NCI-H2171 treated with DMSO at 0.1 percent for 48 hours (cell line): ENCODE data around the gene RNF130.
"Not testable (repeated sequence)": the region's sequence is repeated elsewhere in the genome, so short reads cannot be mapped to it uniquely, and the experiment has no call there.

ENCODE experiments used
- DNase-seq: peaks from one replicate; lab custom pipeline; 2025; lab: John Stamatoyannopoulos, UW

Gene RNF130

GRCh38 chr5:179974246-179974945, 97.2 kb downstream of the RNF130 start:
- DNase-seq: peak; percentile 88

DNA sequence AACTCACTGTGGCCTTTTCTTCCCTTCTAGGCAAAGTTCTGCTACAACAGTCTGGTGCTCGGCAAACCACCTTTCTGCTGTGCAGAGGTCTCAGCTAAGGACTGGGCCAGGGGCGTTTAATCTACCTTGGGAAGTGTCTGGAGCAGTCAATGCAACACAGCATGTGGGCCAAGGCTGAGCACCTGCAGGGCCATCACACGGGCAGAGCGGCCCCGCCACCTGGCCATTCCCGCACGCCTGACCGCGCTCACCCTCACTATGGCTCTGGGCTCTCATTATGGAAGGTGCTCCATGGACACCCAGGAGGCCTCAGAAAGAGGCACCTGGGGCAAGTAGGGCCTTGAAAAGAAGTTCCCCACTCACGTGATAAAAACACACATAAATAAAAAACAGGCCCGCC, 98.2 kb downstream of the RNF130 start:
- DNase-seq: no peak

GRCh38 chr5:179969110-179969509, 102.4 kb downstream of the RNF130 start:
- no peak for DNase-seq

- DNase-seq: no peak
Observed at GRCh38 chr5:179967489-179967888, 104.1 kb downstream of the RNF130 start.

- DNase-seq: no peak
Observed at GRCh38 chr5:179964015-179964414, 107.5 kb downstream of the RNF130 start.

DNA sequence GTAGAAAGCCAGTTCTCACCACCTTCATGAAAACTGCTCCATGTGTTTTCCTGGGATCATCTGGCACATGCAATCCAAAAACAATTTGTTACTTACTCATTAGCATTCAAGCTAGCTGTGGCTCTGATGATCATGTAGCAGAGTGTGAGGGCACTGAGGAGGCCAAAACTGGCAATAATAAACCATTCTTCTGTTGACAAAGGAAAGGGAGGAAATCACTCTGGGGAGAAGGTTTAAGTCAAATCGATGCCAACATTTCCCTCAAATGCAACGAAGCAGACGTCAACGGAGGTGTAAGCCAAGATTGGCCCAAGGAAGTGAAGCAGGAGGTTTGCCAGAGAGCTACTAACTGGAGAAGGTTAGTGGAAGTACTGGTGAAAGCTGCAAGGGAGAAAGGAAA, 108.2 kb downstream of the RNF130 start:
- no peak for DNase-seq

DNA sequence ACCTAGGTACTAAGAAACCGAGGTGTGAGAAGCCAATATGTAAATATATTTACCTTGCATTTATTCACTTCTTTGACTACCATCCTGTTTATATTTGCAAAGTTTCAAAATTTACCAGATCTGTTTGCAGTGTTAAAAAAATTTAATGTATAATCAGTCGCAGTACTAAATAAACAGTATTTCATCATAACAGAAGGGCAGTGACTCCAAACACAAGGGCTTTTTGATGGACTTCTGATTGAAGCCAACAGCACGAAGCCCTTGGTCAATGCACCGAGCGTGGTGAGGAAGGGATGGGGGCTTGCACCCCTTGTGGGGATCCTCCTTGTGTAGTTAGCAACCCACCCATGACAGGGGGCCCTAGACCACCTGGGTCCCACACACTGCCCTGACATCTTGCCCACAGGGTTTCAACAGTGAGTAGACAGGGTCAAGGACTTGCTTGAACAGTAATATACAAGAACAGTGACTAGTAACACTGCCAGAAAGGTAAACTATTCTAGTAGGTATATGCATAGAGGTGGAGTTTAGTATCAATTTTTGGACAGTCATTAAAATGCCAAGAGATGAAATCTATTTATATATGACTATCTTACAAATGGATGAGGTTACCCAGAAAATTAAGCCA, 111.2 kb downstream of the RNF130 start:
- DNase-seq: no peak

DNA sequence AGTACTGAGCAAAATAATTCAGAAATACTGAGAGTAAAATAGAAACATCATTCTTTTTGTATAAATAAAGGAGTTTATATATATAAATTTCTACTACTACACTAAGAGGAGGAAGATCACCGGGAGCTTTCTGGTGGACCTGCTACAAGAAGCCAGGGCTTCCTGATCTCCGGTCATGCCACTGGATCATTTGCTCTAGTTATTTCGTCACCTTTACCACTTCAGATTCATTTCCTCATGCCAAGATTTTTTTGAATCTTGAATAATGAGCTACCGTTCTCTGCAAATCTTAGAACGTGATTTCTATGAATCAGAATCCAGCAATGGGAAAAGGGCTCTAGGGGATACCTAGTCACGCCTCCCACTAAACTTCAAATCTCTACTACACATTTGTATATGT, 111.9 kb downstream of the RNF130 start:
- DNase-seq: no peak

GRCh38 chr5:179959118-179959517, 112.4 kb downstream of the RNF130 start:
- not testable (repeated sequence) for DNase-seq

DNA sequence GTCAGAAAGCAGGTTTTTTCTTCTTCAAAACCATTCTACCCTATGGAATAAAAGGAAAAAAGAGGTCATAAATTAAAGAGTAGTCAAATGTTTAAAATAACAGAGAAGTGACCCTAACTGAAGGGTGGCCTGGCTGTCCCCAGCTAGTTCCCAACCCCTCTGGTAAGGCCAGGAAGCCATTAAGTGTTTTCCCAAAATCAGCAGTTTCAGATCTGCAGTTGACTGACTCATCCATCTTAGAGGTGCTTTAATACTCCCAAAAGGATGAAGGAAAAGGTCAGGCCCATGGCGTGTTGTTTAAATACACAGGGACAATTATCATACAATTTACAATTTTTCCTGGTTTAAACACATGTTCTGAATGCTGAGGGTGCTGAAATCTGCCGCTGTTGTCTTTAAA, 115.9 kb downstream of the RNF130 start:
- DNase-seq: no peak

DNA sequence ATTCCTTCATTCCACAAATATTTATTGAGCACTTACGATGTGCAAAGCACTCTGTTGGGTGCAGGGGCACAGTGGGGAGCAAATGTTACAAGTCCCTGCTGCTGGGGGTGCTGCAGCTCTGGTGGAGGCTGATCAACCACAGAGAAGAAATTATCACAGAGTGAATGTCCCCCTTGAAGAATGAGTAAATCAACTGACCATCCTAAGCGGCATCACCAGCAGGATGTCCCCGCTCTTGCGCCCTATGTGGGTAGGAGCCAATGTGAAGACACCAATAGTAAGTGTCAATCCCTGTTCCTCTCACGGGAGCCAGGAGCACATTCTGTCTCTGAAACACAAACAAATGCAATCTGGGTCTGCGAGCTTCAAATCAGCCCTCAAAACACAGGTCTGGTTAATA, 116.5 kb downstream of the RNF130 start:
- DNase-seq: no peak

GRCh38 chr5:179954434-179954833, 117.1 kb downstream of the RNF130 start:
- DNase-seq: no peak

DNA sequence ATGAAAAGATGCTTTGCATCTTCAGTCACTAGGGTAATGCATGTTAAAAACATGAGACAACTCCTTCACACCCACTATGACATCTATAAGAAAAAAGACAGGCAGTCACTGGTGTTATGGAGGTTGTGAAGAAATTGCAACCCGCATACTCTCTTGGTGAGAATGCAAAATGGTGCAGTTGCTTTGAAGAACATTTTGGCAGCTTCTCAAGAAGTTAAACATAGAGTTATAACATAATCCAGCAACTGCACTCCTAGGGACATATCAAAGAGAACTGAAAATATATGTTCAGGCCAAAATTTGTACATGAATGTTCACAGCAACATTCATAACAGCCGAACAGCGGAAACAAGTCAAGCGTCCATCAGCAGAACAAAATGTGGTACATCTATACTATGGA, 117.6 kb downstream of the RNF130 start:
- DNase-seq: no peak

DNA sequence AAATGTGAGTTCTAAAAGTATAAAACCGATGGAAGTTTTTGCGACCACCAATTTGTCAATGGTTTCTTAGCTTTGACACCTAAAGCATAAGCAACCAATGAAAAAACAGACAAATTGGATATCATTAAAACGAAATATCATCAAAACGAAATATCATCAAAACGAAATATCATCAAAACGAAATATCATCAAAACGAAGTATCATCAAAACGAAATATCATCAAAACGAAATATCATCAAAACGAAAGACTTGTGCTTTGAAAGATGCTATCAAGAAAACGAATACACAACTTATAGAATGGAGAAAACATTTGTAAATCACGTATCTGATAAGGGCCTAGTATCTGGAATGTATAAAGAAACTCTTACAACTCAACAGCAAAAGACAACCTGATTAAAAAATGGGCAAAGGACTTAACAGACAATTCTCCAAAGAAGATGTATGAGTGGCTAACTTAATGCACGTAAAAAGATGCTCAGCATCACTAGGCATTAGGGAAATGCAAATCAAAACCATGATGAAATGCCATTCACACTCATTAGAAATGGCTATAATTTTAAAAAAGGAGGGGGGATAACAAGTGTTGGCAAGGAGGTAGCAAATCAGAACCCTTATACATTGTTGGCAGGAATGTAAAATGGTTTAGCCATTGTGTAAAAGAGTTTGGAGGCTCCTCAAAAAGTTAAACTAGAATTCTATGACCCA, 134.4 kb downstream of the RNF130 start:
- no peak for DNase-seq

GRCh38 chr5:179930788-179931473, 140.6 kb downstream of the RNF130 start:
- no peak for DNase-seq

DNA sequence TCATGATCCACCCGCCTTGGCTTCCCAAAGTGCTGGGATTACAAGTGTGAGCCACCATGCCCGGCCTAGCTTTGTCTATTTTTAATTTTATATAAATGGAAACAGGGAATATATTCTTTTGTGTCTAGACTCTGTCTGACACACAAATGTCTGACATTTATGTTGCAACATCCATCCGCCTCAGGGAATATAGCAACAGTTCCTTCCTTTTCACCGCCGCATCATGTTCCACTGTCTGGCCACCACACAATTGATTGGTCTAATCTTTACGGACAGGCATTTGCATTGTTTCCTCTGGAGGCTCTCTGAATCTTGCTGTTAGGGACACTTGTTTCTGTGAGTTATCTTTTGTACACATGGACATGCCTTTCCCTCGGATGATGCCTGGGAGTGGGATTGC, 143.7 kb downstream of the RNF130 start:
- no peak for DNase-seq

GRCh38 chr5:179926657-179927056, 144.9 kb downstream of the RNF130 start:
- no peak for DNase-seq

GRCh38 chr5:179923436-179923835, 148.1 kb downstream of the RNF130 start:
- DNase-seq: no peak

DNA sequence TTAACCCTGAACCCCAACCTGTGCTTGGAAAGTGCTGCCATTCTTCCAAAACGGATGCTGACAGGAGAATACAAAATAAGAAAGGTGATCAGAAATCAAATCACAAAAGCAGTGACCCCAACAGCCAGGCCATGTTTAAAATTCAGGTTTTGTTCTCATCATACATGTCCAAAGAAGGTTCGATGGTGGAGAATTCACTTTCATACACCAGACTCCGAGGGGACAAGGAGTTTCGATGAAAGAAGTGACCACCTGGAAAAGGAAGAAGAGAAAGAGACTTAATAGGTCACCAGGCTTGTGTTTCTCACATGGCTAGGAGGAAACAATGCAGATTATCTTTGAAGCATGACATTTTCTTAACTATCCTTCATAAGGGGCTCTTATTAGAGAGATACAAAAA, 151.4 kb downstream of the RNF130 start:
- no peak for DNase-seq

DNA sequence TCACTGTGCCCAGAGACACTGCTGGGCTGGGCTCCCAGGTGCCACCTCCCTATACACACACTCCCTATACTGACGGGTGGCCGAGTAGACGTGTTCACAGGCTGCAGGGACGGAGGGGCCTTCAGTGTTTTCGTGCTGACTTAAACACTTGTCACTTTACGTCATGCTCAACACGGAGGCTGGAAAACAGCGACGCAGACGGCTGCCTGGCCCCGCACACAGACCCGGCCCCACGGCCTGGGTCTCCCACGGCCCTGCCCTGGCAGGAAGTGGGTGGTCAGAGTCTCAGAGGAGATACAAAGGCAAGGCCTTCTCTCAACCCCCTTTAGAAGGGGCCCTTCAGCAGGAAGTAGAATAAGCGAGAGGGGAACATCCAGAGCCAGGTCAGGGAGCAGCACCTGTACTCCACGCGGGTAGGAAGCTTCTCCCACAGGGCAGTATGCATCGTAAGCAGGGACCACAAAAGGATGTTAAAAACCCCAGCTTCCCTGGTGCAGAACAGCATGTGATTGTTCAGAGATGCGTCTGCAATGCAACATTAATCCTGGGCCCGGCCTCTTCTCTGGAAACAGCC, 152.0 kb downstream of the RNF130 start:
- no peak for DNase-seq

DNA sequence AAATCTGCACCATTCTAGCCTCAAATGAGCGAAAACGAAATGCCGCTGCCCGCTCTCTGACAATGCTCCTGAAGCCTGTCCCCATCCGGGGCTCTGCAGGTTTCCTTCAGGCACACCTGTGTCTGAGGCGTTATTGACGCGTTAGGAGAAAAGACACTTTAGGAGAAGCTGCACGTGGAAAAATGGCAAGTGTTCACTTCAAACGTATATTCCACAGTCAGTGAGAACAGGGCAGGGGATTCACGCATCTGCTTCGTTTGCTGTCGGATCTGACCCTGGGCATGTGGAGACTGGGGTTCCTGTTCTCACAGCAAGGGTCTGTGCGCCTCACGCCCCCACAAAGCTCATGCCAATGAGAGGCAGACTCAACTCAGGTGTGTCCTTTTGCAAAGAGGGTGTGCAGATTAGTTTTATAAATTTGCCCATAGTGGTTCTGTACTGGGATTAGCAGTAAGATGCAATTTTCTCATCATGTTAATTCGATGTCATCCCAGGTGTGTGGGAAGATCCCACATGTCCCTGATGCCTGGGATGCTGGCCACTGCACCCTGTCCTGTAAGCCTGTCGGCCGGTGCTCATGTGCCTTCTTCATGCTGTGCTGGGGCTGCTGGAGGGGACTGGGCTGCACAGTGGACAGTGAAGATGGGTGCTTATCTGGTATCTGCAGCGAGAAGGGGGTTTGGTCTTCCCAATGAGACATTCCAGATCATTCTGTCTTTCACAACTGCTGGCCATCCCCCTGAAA, 152.6 kb downstream of the RNF130 start:
- no peak for DNase-seq

- DNase-seq: no peak
Observed at GRCh38 chr5:179916523-179916922, 155.0 kb downstream of the RNF130 start.
